ENCODE data around the gene CREBBP. TPM values are rescaled to one million over a fixed set of nuclear protein-coding genes. Genes with fewer than 3 reads are reported as not detected.
A peak's percentile ranks its signal among the peaks of the same experiment; 100 is the strongest.

CREBBP gene
- total RNA-seq, 3 donors from 2014 or later: 57.9 to 107 (median 81.6) TPM

DNA sequence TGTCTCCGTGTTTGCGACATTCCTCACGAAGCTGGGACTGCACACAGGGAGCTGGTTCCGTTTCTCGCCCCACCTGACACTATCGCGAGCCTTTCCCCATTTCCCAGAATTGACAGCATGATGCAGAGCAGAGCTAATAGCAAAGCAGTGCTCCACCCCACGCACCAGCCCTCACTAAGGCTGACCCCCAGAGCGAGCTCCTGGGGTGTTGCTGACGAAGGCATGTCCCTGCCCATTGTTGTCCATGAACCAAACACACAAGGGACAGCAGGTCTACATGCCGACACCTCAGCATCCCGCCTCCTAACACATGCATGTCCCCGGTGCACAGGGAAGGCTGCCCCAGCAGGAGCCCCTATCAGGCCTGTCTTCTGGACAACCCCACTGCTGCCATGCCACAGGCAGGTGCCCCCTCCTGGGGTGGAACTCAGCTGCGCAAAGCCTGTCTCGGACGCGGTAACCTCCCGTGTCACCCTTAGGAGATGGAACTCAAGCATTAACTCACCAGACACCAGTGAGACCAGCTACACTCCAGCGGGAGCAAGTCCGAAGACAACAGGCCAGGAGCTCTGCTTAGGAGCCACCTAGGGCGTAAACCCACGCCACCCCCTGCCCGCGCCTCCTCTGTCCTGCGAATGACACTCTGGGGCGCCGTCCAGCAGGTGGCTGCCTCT is 146.3 kb downstream of the CREBBP start:
- DNase-seq (no peak), ATAC-seq (no peak)
- H3K9me3 ChIP-seq: no peaks in the 10 kb centered on the region
- H3K4me1 ChIP-seq (ENCODE audit: low read depth): no peaks in the 10 kb centered on the region
- H3K36me3 ChIP-seq (ENCODE audit: low read depth): peaks cover 24% of the 10 kb centered on the region
- no peak overlapping the region for H3K4me3 ChIP-seq
- intact Hi-C loops (cut with DNase I, micrococcal nuclease): no loop called here
- TF ChIP-seq, protein P1, sequence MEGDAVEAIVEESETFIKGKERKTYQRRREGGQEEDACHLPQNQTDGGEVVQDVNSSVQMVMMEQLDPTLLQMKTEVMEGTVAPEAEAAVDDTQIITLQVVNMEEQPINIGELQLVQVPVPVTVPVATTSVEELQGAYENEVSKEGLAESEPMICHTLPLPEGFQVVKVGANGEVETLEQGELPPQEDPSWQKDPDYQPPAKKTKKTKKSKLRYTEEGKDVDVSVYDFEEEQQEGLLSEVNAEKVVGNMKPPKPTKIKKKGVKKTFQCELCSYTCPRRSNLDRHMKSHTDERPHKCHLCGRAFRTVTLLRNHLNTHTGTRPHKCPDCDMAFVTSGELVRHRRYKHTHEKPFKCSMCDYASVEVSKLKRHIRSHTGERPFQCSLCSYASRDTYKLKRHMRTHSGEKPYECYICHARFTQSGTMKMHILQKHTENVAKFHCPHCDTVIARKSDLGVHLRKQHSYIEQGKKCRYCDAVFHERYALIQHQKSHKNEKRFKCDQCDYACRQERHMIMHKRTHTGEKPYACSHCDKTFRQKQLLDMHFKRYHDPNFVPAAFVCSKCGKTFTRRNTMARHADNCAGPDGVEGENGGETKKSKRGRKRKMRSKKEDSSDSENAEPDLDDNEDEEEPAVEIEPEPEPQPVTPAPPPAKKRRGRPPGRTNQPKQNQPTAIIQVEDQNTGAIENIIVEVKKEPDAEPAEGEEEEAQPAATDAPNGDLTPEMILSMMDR (IDR thresholded peaks at IDR 0.05): no peak

DNA sequence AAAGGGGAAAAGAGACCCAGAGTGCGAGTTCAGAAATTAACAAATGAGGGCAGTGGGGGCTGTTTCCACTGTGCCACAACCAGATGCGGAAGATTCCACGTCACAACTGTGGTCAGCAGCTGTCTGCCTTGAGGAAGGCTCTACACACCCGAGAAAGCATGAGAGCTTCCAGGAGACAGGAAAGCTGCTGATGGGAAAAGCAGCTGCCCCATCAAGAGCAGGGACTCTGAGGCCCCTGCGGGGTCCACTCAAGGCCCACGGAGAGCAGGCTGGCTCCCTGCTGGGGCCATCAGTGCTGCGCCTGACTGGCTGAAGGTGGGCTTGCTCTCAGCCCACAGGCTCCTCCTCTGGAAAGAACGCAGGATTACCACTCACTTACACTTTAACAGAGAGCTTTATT is 148.3 kb downstream of the CREBBP start:
- ATAC-seq: no peak

GRCh38 chr16:3731126-3731935 is 149.2 kb downstream of the CREBBP start:
- Histone ChIP-seq H3K36me3 (ENCODE audit: low read depth) (peaks cover 35% of the 10 kb centered on the region), H3K9me3 (no peaks in the 10 kb centered on the region), H3K4me1 (ENCODE audit: low read depth) (no peaks in the 10 kb centered on the region), H3K4me3 (no peak overlapping the region)
- intact Hi-C loops (cut with DNase I, micrococcal nuclease): no loop called here
- ATAC-seq: no peak
- TF ChIP-seq, protein P1 (IDR thresholded peaks at IDR 0.05): no peak
- DNase-seq: no peak

More for the DNA sequence above, 148.3 kb downstream of the CREBBP start:
- TF ChIP-seq, protein P1 (IDR thresholded peaks at IDR 0.05): no peak
- H3K36me3 ChIP-seq (ENCODE audit: low read depth): peaks cover 35% of the 10 kb centered on the region
- no peak overlapping the region for H3K4me3 ChIP-seq
- H3K4me1 ChIP-seq (ENCODE audit: low read depth): no peaks in the 10 kb centered on the region
- no peaks in the 10 kb centered on the region for H3K9me3 ChIP-seq
- DNase-seq: no peak
- intact Hi-C loops (cut with DNase I, micrococcal nuclease): no loop called here

DNA sequence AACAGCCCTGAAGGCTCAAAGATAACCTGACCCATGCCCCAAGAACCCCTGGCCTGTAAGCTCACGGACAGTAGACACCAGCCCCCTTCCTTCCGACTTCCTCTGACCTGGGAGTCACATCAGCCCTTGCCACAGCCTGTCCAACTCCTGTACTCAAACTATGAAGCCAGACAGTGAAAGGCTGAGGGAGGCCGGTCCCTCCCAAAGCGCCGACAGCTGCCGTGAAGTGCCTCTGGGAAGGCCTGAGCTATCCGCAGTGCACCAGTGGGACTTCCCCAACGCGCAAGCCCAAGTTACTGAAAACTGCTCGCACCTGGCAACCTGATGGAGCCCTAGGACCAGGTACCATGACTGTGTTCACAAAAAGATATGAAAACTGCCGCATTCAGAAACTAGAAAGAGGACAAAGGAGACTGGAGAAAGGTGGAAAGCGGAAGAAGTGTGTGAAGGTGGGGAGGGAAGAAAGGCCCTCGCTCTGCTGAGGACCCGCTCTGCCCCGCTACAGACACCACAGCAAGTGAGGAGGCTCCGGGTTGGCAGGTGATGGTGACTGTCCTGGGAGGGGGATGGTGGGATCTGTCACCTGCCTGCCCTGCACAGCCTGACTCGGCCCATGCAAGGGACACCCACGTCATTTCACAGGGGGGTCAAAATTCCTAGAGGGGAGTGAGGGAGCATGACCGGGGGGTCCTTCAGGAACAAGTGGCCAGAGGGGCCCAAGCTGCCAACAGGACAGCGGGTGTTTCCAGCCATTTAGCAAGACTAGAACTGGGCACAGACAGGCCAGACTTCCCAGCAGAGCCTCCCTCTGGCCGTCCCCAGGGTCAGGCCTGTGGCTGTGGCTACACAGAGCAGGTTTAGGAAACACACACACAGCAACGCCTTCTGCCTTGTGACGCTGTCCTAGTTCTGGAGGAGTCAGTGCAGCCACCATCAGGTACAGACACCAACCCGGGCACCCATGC is 150.1 kb downstream of the CREBBP start:
- Histone ChIP-seq H3K4me3 (no peak overlapping the region), H3K4me1 (ENCODE audit: low read depth) (no peaks in the 10 kb centered on the region), H3K9me3 (no peaks in the 10 kb centered on the region), H3K36me3 (ENCODE audit: low read depth) (peaks cover 30% of the 10 kb centered on the region)
- ATAC-seq (no peak), DNase-seq (peak in 1 of 3 donors; percentile 17)
- TF ChIP-seq, protein P1 (IDR thresholded peaks at IDR 0.05): no peak
- intact Hi-C loops (cut with DNase I, micrococcal nuclease): no loop called here
